Kidney (tissue), 14 donors: Measurements from ENCODE around the gene SLX4IP. TPM values are rescaled to one million over a fixed set of nuclear protein-coding genes. Genes with fewer than 3 reads are reported as not detected.

Source experiments
- DNase-seq, 5 donors: peaks; one replicate each; pipeline ENCODE4 v3.0.0-alpha.2; 2013 to 2020
- FAIRE-seq: peaks from 2 replicates; lab custom pipeline; 2012; peaks lifted over from hg19 to GRCh38; lab: Jason Lieb, UNC
- H3K27ac ChIP-seq, 2 donors: one replicate each; pipeline ENCODE4 v1.7.0; 2013; ENCODE audit warnings: low read depth in 2 of 2, low read length in 2 of 2, inconsistent platforms in 1 of 2
- H3K27me3 ChIP-seq: one replicate; pipeline ENCODE4 v1.7.1; 2013; ENCODE audit warnings: low read length, inconsistent platforms; ENCODE audit not compliant: control insufficient read depth, insufficient read depth
- H3K36me3 ChIP-seq, 3 donors: one replicate each; pipeline versions ENCODE4 v1.7.0 to v1.7.1; 2013; ENCODE audit warnings: low read length in 3 of 3, control low read depth in 1 of 3, inconsistent platforms in 1 of 3; ENCODE audit not compliant: insufficient read depth in 3 of 3, control insufficient read depth in 2 of 3
- H3K4me1 ChIP-seq, 3 donors: one replicate each; pipeline versions ENCODE4 v1.7.0 to v1.7.1; 2013; ENCODE audit warnings: low read length in 3 of 3, inconsistent platforms in 1 of 3, low read depth in 1 of 3; ENCODE audit not compliant: control insufficient read depth in 2 of 3, insufficient read depth in 2 of 3
- H3K4me3 ChIP-seq, 3 donors: one replicate each; pipeline versions ENCODE4 v1.7.0 to v1.8.1; 2013; ENCODE audit warnings: low read length in 3 of 3, control low read depth in 1 of 3, inconsistent platforms in 1 of 3
- H3K9ac ChIP-seq, 3 donors: one replicate each; pipeline versions ENCODE4 v1.7.0 to v1.7.1; 2013; ENCODE audit warnings: low read length in 3 of 3, control low read depth in 1 of 3, inconsistent platforms in 1 of 3
- H3K9me3 ChIP-seq, 3 donors: one replicate each; pipeline versions ENCODE4 v1.7.0 to v1.7.1; 2013; ENCODE audit warnings: low read length in 3 of 3, control low read depth in 1 of 3, inconsistent platforms in 1 of 3; ENCODE audit not compliant: control insufficient read depth in 2 of 3, insufficient read depth in 1 of 3
- CTCF ChIP-seq: IDR thresholded peaks from 3 replicates; pipeline ENCODE4 v1.5.1; 2012; ENCODE audit warnings: mild to moderate bottlenecking, moderate library complexity, borderline replicate concordance; ENCODE audit not compliant: insufficient read depth; ENCODE audit errors: extremely low read depth
- intact Hi-C: fragments of 100-400 bp; cut with DNase I; formaldehyde crosslinking; loops from one replicate; pipeline ENCODE4 v1.11.1; 2022
- polyA plus RNA-seq: library from polyadenylated mRNA; stranded (reverse); fragments of 350-450 nt; fragmentation: Illumina TruSeq; extraction: RNeasy Lipid Tissue Mini Kit (QIAGEN cat#74804); gene quantifications from one replicate; pipeline ENCODE4 v1.2.3, GENCODE V29; 2014; ENCODE audit warnings: low read depth, low replicate concordance; ENCODE audit not compliant: insufficient read depth
- total RNA-seq: library from RNA; stranded (reverse); fragmentation: NEBNext Ultra II Directional; extraction: Animal tissue kit (Norgen Biotek cat#: 25700); gene quantifications from one replicate; pipeline ENCODE4 v1.2.1, GENCODE V29; 2021
- donor health status: control.
- donor health status: control.
- donor health status: control.
- donor health status: control.
- donor health status: control.
- donor health status: DM: yes; HTN: yes; CAD: no.
- donor health status: Normal renal cell carcinoma (clear cell type).

SLX4IP gene
- total and polyA plus RNA-seq, 2 donors from 2014 or later = 2.6 to 7.6 TPM

- no peak for FAIRE-seq
- H3K9me3 ChIP-seq = no peaks in the 10 kb centered on the region
- intact Hi-C loops = no loop called here
- DNase-seq = no peak
- no peak overlapping the region for H3K9ac ChIP-seq
- H3K27ac ChIP-seq = no peak overlapping the region
- H3K4me1 ChIP-seq = no peaks in the 10 kb centered on the region
- no peak for TF ChIP-seq CTCF
- no peaks in the 10 kb centered on the region for H3K36me3 ChIP-seq
- no peak overlapping the region for H3K4me3 ChIP-seq
- no peaks in the 10 kb centered on the region for H3K27me3 ChIP-seq
These were observed 144.8 kb downstream of the SLX4IP start for GRCh38 chr20:10579942-10580341.

- FAIRE-seq (no peak), DNase-seq (no peak)
- no peak overlapping the region for H3K4me3 ChIP-seq
- no peaks in the 10 kb centered on the region for H3K36me3 ChIP-seq
- TF ChIP-seq CTCF = no peak
- intact Hi-C loops = no loop called here
- H3K9me3 ChIP-seq = no peaks in the 10 kb centered on the region
- no peak overlapping the region for H3K27ac ChIP-seq
- no peaks in the 10 kb centered on the region for H3K27me3 ChIP-seq
- no peaks in the 10 kb centered on the region for H3K4me1 ChIP-seq
- H3K9ac ChIP-seq = no peak overlapping the region
These were observed 145.6 kb downstream of the SLX4IP start for GRCh38 chr20:10580700-10581099.

- intact Hi-C loops = no loop called here
- H3K27ac ChIP-seq = no peak overlapping the region
- no peak for FAIRE-seq
- H3K9me3 ChIP-seq = no peaks in the 10 kb centered on the region
- H3K4me1 ChIP-seq = no peaks in the 10 kb centered on the region
- H3K9ac ChIP-seq = no peak overlapping the region
- DNase-seq = no peak
- H3K36me3 ChIP-seq = no peaks in the 10 kb centered on the region
- H3K4me3 ChIP-seq = no peak overlapping the region
- no peak for TF ChIP-seq CTCF
- no peaks in the 10 kb centered on the region for H3K27me3 ChIP-seq
These were observed 146.7 kb downstream of the SLX4IP start for GRCh38 chr20:10581823-10582222.

- Histone ChIP-seq H3K4me1 (no peaks in the 10 kb centered on the region), H3K4me3 (no peak overlapping the region), H3K36me3 (no peaks in the 10 kb centered on the region), H3K9ac (no peak overlapping the region), H3K9me3 (no peaks in the 10 kb centered on the region), H3K27ac (no peak overlapping the region), H3K27me3 (no peaks in the 10 kb centered on the region)
- no peak for FAIRE-seq
- DNase-seq = no peak
- intact Hi-C loops = no loop called here
- TF ChIP-seq CTCF = no peak
These were observed 149.3 kb downstream of the SLX4IP start for GRCh38 chr20:10584371-10584770.
